HUES64 (cell line): ENCODE results near the gene FIGNL1.

Experiments used
- H3K27ac ChIP-seq: 2 replicates; pipeline ENCODE4 v1.7.0; 2013; ENCODE audit warnings: low read depth, low read length, inconsistent platforms
- H3K27me3 ChIP-seq: 2 replicates; pipeline ENCODE4 v1.6.1; 2013; ENCODE audit warnings: mild to moderate bottlenecking, low read length; ENCODE audit not compliant: insufficient read depth
- H3K36me3 ChIP-seq: 2 replicates; pipeline ENCODE4 v1.6.1; 2013; ENCODE audit warnings: mild to moderate bottlenecking, low read length; ENCODE audit not compliant: insufficient read depth
- H3K4me1 ChIP-seq: 2 replicates; pipeline ENCODE4 v1.6.1; 2013; ENCODE audit warnings: mild to moderate bottlenecking, low read length, moderate library complexity; ENCODE audit not compliant: insufficient read depth
- H3K4me3 ChIP-seq: 2 replicates; pipeline ENCODE4 v1.5.1; 2013; ENCODE audit warnings: mild to moderate bottlenecking, low read length, moderate library complexity
- H3K9ac ChIP-seq: 2 replicates; pipeline ENCODE4 v1.6.1; 2013; ENCODE audit warnings: mild to moderate bottlenecking, low read depth, low read length
- H3K9me3 ChIP-seq: 2 replicates; pipeline ENCODE4 v1.6.1; 2013; ENCODE audit warnings: low read depth, low read length; ENCODE audit not compliant: insufficient read depth
- WGBS: fragments of 150-250, 120-280 bp; methylation state at CpG from one replicate; pipeline ENCODE4 v1.1.7; 2013; ENCODE audit warnings: missing lambda C conversion rate; 5-methylcytosine and 5-hydroxymethylcytosine counted together

FIGNL1 gene

GRCh38 chr7:50394315-50394714, 55.8 kb downstream of the FIGNL1 start:
- no peak overlapping the region for H3K4me3 ChIP-seq
- no peaks in the 10 kb centered on the region for H3K36me3 ChIP-seq
- 100% methylated on average over 1 of the region's 1 CpG for WGBS
- H3K9ac ChIP-seq: no peak overlapping the region
- H3K9me3 ChIP-seq: no peaks in the 10 kb centered on the region
- no peaks in the 10 kb centered on the region for H3K27me3 ChIP-seq
- no peaks in the 10 kb centered on the region for H3K4me1 ChIP-seq
- H3K27ac ChIP-seq: no peak overlapping the region
